Measurements from ENCODE around the gene ZBTB39.

DNA sequence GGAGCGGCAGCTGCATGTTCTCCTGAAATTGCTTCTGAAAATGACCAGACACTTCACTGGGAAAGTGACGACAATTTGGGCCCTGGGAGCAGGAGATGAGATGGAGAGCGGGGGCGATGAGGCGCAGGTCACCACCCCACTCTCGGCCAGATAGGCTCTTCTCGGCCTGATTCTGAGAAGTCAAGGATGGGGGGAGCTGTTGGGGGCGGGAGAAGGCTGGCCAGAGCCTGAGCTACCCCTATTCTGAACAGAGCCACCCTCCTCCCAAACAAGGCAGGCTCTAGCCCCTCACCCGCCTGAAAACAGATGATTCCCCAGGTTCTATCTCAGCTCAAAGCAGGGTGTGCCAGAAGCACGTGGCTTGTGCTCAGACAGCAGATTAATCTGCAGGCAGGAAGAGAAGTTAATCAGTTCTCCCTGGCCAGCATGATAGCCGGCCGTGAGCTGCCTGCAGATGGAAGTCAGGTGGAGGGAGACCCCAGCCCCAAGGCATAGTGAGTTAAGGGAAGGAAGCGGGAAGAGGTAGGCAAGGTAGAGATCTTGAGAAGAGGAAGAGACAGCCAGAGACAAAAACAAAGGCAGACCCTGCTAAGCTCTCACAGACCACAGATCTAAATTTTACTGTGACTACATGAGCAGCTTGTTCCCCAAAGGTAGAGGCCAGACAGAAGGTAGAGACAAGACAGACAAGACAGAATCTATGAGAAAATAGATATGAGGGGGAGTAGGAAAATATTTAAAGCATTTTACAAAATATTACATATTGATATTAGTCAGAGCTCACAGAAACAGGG is 20.9 kb upstream of the ZBTB39 start:
- TF ChIP-seq EZH2 (IDR thresholded peaks at IDR 0.05; ENCODE audit: insufficient read depth, poor library complexity, severe bottlenecking) (no peak), EZH2phosphoT487 (IDR thresholded peaks at IDR 0.05; ENCODE audit: insufficient read depth, low read depth) (no peak)

Data from GM23248 (cell line).